Calu3 (cell line): ENCODE results near the gene CALR. TPM values are rescaled to one million over a fixed set of nuclear protein-coding genes. Genes with fewer than 3 reads are reported as not detected.
"Not testable (repeated sequence)": the region's sequence is repeated elsewhere in the genome, so short reads cannot be mapped to it uniquely, and the experiment has no call there.

Source experiments
- BruUV-seq: library from RNA; stranded (reverse); fragments of 400-500 nt; replicated peaks from 2 replicates; lab custom pipeline; 2021; lab: Mats Ljungman, UMichigan
- CTCF ChIA-PET: fragments of 300-600 bp; sonication (Branson Sonifier 250); formaldehyde crosslinking; loops from one replicate; lab custom pipeline; 2022; ENCODE audit warnings: antibody characterized with exemption; lab: Charles Lee
- DNase-seq: peaks from one replicate; pipeline ENCODE4 v3.0.0; 2022
- H3K27ac Mint-ChIP-seq: one replicate; pipeline ENCODE4 v1.8.0; 2022; ENCODE audit warnings: mixed read lengths; ENCODE audit not compliant: unreplicated experiment
- H3K27me3 Mint-ChIP-seq: one replicate; pipeline ENCODE4 v1.8.0; 2022; ENCODE audit warnings: mixed read lengths; ENCODE audit not compliant: unreplicated experiment
- H3K36me3 Mint-ChIP-seq: one replicate; pipeline ENCODE4 v1.8.0; 2022; ENCODE audit warnings: mild to moderate bottlenecking, moderate library complexity, mixed read lengths; ENCODE audit not compliant: insufficient read depth, unreplicated experiment
- H3K4me1 Mint-ChIP-seq: one replicate; pipeline ENCODE4 v1.8.0; 2022; ENCODE audit warnings: mild to moderate bottlenecking, low read depth, mixed read lengths; ENCODE audit not compliant: unreplicated experiment
- H3K4me3 Mint-ChIP-seq: one replicate; pipeline ENCODE4 v1.8.0; 2022; ENCODE audit warnings: mild to moderate bottlenecking, low read depth, moderate library complexity, mixed read lengths; ENCODE audit not compliant: unreplicated experiment
- H3K9me3 Mint-ChIP-seq: one replicate; pipeline ENCODE4 v1.8.0; 2022; ENCODE audit warnings: low read depth, mixed read lengths; ENCODE audit not compliant: unreplicated experiment
- intact Hi-C: fragments of 100-400 bp; cut with micrococcal nuclease; formaldehyde crosslinking; loops from one replicate; pipeline ENCODE4 v1.10.0; 2022; ENCODE audit not compliant: unreplicated experiment
- total RNA-seq: library from RNA; stranded (reverse); gene quantifications from 2 replicates; pipeline ENCODE4 v1.2.3, GENCODE V29; 2022
- TF ChIP-seq, protein P1 (sequence below): fragments of 200-600 bp; IDR thresholded peaks from one replicate; pipeline ENCODE4 v1.8.0; 2022; ENCODE audit warnings: antibody characterized with exemption; ENCODE audit not compliant: unreplicated experiment

The CALR gene
- total RNA-seq, 1 experiment from 2014 or later, result 680 TPM

DNA sequence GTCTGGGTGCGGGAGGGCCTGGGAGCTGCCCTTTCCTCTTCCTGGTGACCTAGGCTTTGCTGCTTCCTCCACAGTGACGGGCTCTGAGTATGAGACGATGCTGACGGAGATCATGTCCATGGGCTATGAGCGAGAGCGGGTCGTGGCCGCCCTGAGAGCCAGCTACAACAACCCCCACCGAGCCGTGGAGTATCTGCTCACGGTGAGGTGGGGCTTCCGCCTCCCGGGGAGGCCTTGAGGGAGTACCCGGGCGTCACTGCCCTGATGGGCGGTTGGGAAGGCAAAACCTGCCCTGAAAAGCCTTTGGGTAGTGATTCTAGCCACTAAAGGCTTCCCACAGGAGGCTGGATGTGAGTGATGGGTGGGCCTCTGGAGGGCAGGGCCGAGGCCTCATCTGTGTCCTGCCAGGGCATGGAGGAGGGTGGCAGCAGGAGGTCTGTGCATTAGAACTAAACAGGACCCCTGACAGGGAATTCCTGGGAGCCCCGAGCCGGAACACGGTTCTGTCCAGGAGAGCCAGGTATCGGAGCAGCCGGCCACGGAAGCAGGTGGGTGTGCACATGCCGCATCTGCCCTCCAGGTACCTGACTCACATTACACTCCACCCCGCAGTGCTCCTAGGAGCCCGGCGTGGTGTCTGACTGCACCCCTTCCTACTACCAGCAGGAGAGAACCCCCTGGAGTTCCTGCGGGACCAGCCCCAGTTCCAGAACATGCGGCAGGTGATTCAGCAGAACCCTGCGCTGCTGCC, 10.4 kb downstream of the CALR start:
- Mint-ChIP-seq H3K27me3 (no peaks in the 10 kb centered on the region), H3K4me3 (no peak overlapping the region), H3K9me3 (no peaks in the 10 kb centered on the region), H3K36me3 (peaks cover 87% of the 10 kb centered on the region), H3K4me1 (peaks cover 3% of the 10 kb centered on the region), H3K27ac (no peak overlapping the region)
- CTCF ChIA-PET, result no interaction called here
- no TSS peak for BruUV-seq
- DNase-seq, result no peak
- intact Hi-C loops, result no loop called here
- TF ChIP-seq, protein P1, sequence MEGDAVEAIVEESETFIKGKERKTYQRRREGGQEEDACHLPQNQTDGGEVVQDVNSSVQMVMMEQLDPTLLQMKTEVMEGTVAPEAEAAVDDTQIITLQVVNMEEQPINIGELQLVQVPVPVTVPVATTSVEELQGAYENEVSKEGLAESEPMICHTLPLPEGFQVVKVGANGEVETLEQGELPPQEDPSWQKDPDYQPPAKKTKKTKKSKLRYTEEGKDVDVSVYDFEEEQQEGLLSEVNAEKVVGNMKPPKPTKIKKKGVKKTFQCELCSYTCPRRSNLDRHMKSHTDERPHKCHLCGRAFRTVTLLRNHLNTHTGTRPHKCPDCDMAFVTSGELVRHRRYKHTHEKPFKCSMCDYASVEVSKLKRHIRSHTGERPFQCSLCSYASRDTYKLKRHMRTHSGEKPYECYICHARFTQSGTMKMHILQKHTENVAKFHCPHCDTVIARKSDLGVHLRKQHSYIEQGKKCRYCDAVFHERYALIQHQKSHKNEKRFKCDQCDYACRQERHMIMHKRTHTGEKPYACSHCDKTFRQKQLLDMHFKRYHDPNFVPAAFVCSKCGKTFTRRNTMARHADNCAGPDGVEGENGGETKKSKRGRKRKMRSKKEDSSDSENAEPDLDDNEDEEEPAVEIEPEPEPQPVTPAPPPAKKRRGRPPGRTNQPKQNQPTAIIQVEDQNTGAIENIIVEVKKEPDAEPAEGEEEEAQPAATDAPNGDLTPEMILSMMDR, result no peak

DNA sequence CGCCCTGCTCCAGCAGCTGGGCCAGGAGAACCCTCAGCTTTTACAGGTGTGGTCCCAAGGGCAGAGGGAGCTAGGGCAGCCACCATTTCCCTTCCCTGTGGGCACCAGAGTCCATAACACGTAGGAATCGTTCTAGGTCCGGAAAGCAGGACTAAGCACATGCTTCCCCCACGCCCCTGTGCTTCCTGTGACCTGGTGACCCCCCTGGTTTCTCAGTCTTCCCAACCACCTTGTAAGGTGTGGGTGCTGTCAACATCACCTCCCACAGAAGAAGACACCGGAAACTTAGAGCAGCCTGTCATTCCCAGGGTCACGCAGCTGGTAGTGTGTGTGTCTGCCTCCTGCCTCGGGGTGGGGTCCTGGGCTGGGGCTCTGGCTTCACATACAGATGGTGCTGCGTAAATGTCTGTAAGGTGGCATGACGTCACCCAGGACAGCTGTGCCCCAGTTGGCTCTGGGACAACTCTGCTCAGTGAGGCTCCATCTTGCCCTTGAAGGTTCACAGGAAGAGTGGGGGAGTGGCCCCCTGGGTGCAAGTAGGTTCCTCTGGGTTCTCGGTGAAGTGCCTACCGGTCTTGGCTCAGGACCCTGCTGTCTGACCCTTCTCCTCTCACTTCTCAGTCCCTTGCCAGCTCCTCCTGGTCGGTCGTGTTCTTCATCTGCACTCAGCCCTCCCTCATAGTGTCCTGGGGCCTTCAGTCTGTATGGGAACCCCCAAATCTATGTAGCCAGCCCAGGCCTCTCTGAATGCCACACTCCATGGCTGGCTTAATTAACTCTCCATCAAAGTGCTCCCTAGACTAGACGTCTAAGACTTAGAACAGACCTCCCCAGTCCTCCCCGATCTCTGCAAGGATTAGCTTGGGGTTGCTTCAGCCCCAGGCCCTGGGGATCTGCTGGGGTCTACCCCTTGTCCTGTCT, 11.2 kb downstream of the CALR start:
- TF ChIP-seq, protein P1, result no peak
- Mint-ChIP-seq H3K27me3 (no peaks in the 10 kb centered on the region), H3K27ac (peak overlapping the region; percentile 50), H3K4me3 (peak overlapping the region; percentile 26), H3K4me1 (peaks cover 9% of the 10 kb centered on the region), H3K9me3 (no peaks in the 10 kb centered on the region), H3K36me3 (peaks cover 84% of the 10 kb centered on the region)
- no peak for DNase-seq
- intact Hi-C loops, result no loop called here
- CTCF ChIA-PET, result no interaction called here
- no TSS peak for BruUV-seq

DNA sequence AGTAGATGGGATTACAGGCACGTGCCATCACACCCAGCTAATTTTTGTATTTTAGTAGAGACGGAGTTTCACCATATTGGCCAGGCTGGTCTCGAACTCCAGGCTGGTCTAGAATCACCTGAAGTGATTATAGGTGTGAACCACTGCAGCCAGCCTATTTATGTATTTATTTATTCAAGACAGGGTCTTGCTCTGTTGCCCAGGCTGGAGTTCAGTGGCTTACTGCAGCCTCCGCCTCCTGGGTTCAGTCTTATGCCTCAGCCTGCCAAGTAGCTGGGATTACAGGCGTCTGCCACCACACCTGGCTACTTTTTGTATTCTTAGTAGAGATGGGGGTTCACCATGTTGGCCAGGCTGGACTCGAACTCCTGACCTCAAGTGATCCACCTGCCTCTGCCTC, 13.6 kb downstream of the CALR start:
- H3K4me1 Mint-ChIP-seq, result peaks cover 22% of the 10 kb centered on the region
- peaks cover 80% of the 10 kb centered on the region for H3K36me3 Mint-ChIP-seq
- BruUV-seq, CTCF ChIA-PET, intact Hi-C loops, H3K27ac Mint-ChIP-seq, DNase-seq, H3K9me3 Mint-ChIP-seq, H3K4me3 Mint-ChIP-seq, H3K27me3 Mint-ChIP-seq: not testable (repeated sequence)

DNA sequence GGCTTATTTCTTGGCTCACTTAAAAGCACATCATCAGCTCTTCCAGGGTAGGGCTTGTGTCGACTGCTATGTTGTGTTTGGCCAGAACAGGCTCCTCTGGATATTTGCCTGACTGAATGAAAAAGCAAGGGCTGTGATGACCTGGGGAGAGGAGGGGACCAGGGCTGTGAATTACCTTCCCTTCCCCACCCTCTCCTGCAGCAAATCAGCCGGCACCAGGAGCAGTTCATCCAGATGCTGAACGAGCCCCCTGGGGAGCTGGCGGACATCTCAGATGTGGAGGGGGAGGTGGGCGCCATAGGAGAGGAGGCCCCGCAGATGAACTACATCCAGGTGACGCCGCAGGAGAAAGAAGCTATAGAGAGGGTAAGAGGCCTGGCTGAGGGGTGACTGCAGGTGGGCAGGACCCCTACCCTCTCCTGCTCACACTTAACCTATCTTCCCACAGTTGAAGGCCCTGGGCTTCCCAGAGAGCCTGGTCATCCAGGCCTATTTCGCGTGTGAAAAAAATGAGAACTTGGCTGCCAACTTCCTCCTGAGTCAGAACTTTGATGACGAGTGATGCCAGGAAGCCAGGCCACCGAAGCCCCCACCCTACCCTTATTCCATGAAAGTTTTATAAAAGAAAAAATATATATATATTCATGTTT, 14.2 kb downstream of the CALR start:
- H3K27me3 Mint-ChIP-seq, result no peaks in the 10 kb centered on the region
- no peak overlapping the region for H3K4me3 Mint-ChIP-seq
- peaks cover 22% of the 10 kb centered on the region for H3K4me1 Mint-ChIP-seq
- no peaks in the 10 kb centered on the region for H3K9me3 Mint-ChIP-seq
- H3K36me3 Mint-ChIP-seq, result peaks cover 82% of the 10 kb centered on the region
- no peak for DNase-seq
- CTCF ChIA-PET, result no interaction called here
- BruUV-seq, result no TSS peak
- TF ChIP-seq, protein P1, result no peak
- H3K27ac Mint-ChIP-seq, result no peak overlapping the region
- intact Hi-C loops, result no loop called here
